ENCODE data around the gene JAGN1. TPM values are rescaled to one million over a fixed set of nuclear protein-coding genes. Genes with fewer than 3 reads are reported as not detected.
"Not testable (repeated sequence)": the region's sequence is repeated elsewhere in the genome, so short reads cannot be mapped to it uniquely, and the experiment has no call there.

Gene JAGN1
- total RNA-seq, 1 experiment from 2014 or later, result 19.7 TPM

DNA sequence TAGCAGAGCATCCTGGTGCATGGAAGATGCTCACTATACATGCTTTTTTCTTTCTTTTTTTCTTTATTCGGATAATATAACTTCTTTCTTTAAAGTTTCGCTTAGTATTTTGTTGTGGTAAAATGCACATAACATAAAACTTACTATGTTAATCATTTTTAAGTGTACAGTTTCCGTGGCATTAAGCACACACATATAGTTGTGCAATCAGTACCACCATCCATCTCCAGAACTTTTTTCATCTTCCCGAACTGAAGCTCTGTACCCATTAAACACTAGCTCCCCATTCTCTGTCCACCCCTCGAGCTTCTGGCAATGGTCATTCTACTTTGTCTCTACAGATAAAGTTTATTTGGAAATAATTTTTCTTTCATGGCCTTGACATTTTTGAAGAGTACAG, 1.0 kb upstream of the JAGN1 start:
- in situ Hi-C loops (cut with HindIII; ENCODE audit: low pct_unique_long_range_greater_than_20kb, low sequenced_read_pairs), result no loop called here
- no peak for DNase-seq (ENCODE audit: low read depth)

DNA sequence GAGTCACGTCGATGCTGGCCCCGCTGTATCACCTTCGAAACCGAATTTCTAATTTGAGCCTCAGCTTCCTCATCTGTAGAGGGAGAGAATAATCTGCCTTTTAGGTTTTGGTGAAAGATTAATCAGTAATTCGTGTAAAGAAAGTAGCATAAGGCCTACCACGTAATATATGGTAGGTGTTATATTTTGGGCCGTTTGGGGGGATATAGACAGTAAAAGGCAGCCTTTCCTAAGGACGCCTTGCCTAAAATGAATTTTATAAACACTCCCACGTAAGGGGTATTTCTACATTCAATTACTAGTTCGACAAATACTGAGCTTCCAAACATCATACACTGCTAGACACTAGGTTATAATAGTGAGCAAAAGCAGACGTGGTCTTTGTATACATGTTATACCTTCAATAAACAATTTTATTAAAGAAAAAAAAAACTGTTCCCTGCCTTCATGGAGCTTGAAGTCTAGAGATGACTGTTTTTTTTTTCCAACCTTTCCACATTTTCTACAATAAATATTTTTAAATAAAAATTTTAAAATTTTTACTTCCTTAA, 737 bp downstream of the JAGN1 start:
- in situ Hi-C loops (cut with HindIII; ENCODE audit: low pct_unique_long_range_greater_than_20kb, low sequenced_read_pairs), result no loop called here
- DNase-seq (ENCODE audit: low read depth), result no peak

DNA sequence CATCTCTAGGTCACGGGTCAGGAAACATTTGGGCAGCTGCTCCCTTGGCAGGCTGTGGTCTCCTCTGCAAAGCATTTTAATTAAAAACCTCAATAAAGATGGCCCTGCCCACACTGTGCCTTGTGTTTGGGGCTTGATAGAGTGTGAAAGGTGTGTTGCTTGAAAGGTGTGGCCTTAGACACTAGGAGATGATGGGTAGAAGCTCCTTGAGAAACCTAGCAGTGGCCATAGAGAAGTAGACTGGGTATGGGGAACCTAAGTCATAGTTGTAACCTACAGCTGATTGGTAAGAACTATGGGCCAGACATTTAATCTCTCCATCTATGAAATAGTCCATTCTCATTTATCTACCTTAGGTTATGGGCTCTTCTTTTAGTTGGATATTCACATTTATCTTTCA, 3.3 kb downstream of the JAGN1 start:
- no peak for DNase-seq (ENCODE audit: low read depth)
- in situ Hi-C loops (cut with HindIII; ENCODE audit: low pct_unique_long_range_greater_than_20kb, low sequenced_read_pairs), result no loop called here

DNA sequence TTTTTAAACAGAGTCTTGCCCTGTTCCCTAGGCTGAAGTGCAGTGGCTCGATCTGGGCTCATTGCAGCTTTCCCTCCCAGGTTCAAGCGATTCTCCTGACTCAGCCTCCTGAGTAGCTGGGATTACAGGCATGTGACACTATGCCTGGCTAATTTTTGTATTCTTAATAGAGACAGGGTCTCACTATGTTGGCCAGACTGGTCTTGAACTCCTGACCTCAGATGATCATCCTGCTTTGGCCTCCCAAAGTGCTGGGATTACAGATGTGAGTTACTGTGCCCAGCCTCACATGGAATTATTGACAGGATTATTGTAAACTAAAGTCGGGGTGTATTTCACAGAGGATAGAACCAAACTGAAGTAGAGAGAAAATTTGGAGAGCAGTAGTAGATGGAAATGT, 5.3 kb downstream of the JAGN1 start:
- in situ Hi-C loops (cut with HindIII; ENCODE audit: low pct_unique_long_range_greater_than_20kb, low sequenced_read_pairs), result not testable (repeated sequence)

DNA sequence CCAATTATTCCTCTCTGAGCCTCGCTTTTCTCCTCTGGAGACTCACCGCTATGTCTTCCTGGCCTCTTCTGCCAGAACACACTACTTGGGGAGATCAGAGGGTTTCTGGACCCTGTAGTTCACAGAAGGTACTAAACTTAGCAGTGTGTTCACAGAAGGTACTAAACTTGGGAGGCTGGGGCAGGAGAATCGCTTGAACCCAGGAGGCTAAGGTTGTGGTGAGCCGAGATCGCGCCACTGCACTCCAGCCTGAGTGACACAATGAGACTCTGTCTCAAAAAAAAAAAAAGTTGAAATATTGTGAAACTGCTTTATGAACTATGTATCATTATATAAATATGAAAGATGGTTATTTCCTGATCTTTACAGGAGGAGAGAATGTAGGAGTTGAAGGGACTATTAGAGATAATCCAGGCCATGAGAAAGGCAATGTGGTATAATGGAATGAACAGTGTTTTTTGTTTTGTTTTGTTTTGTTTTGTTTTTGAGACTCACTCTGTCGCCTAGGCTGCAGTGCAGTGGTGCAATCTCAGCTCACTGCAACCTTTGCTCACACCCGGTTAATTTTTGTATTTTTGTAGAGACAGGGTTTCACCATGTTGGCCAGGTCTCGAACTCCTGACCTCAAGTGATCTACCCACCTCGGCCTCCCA, 6.5 kb downstream of the JAGN1 start:
- in situ Hi-C loops (cut with HindIII; ENCODE audit: low pct_unique_long_range_greater_than_20kb, low sequenced_read_pairs), result not testable (repeated sequence)
- peak; percentile 39 for DNase-seq (ENCODE audit: low read depth)

More for the DNA sequence above, 5.3 kb downstream of the JAGN1 start:
- DNase-seq (ENCODE audit: low read depth), result not testable (repeated sequence)

DNA sequence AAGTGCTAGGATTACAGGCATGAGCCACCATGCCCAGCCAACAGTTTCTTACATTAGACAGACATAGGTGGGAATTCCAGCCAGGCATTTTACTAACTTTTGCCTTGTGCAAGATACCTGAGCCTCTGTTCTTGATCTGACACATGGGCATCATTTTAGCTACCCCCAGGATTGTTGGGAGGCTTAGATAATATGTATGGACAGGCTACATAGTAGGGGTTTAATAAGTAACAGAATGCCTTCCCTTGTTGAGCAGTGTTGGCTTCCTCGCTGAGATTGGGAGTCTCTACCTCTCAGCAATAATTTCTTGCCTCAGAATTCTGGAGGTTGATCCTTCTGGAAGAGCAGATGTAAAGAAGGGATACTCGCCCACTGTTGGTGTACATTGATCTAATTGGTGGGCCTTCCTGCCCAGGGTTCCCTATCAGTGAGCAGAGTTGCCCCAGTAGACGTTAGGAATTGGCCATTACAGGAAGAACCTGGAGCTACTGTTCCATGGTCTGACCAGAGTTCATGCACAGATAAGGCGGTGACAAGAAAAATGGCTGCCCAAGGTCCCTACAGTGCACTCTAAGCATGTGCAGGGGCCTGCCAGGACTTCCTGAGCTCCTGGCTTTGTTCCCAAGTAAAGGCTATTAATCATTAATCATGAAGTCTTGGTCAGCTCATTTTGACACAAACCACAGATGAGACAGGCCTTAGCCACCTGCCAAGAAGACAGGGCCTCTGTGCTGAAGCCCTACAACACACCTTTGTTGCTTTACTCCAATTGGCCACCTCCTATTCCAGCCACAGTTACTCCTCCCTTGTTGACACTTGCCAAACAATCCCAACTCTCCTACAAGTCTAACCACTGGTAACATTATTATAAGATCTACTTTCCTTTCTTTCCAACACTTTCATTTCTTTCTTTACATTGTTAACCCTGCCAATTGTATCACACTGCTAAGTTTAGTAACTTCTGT, 7.3 kb downstream of the JAGN1 start:
- in situ Hi-C loops (cut with HindIII; ENCODE audit: low pct_unique_long_range_greater_than_20kb, low sequenced_read_pairs), result no loop called here
- peak; percentile 87 for DNase-seq (ENCODE audit: low read depth)

DNA sequence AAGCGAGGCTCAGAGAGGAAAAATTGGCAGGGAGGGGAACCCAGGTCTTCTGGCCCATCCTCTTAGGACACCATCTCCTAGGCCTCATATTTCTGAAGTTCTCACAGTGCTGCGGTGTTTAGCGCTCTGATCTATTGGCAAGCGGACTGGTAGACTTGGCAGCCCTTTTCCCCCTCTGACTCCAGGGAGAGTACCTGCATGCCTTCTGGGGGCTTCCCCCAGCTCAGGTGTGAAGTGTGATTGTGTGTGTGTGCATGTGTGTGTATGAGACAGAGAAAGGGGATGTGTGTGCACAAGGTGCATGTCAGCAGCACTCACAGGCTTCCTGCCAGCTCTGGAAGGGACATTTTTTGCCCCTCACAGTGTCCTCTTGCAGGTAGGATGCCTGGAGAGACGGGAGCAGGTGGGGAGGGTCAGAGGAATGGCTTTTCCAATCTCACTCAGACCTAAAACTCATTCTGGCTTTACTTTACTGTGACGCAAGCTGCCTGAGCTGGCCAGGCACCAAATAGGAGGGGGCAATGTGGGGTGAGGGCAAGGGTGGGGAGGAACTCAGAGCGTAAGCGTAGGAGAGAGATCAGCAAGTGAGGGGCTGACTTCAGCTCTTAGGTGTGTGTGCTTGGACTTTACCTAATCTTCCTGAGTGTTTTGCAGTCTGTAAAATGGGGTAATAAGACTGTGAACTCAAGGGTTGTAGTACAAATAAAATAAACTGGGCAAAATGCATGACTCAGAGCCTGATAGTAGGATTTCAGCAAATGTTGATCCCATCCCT, 8.2 kb downstream of the JAGN1 start:
- DNase-seq (ENCODE audit: low read depth), result no peak
- in situ Hi-C loops (cut with HindIII; ENCODE audit: low pct_unique_long_range_greater_than_20kb, low sequenced_read_pairs), result no loop called here

DNA sequence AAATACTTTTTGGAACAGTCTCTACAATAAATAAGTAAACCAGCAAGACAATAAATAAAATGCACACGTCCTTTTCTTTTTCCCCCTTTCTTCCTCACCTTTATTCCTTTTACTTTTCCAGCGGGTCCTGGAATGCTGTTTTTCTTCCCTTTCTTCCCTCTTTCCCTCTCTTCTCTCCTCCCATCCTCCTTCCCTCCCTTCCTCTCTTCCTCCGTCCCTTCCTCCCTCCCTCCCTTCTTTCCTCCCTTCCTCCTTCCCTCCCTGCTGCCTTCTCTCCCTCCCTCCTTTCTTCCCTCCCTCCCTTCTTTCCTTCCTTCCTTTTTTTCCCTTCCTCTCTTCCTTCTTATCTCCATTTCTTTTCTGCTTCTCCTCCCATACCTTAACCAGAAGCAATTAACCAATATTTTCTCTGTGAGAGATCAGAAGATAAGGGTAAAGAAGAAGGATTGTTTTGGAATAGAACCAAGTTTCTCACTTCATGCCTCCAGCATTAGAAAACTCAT, 8.9 kb downstream of the JAGN1 start:
- in situ Hi-C loops (cut with HindIII; ENCODE audit: low pct_unique_long_range_greater_than_20kb, low sequenced_read_pairs), result no loop called here
- peak; percentile 21 for DNase-seq (ENCODE audit: low read depth)

DNA sequence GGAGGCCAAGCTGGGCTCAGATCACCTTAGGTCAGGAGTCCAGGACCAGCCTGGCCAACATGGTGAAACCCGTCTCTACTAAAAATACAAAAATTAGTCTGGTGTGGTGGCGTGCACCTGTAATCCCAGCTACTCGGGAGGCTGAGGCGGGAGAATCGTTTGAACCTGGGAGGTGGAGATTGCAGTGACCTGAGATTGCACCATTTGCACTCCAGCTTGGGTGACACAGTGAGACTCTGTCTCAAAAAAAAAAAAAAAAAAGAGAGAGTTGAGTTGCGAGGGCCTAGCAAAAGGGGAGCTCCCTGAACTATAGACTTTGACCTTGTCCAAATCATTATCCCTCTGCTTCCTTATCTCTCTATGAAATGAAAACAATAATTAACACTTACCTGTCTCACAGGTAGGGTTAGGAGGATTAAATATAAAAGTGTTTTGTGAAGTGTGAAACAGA, 10.6 kb downstream of the JAGN1 start:
- DNase-seq (ENCODE audit: low read depth); in situ Hi-C loops (cut with HindIII; ENCODE audit: low pct_unique_long_range_greater_than_20kb, low sequenced_read_pairs): not testable (repeated sequence)

DNA sequence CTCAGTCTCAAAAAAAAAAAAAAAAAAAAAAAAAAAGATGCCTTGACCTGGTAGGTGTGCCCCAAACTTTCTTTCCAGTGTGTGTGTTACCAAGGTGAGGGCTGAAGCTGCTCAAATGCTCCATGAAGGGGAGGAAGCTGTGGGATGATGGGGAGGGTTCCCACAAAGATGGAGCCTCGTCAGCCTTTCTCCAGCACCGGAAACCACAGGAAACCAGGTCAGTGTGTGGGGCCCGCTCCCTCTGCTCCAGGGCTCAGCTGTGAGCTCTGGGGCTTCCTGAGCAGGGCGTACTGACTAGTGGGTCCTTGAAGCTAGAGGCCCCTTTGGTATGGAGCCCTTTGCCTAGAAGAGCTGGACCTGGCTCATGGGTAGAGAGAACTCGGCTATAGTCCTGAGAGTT, 11.6 kb downstream of the JAGN1 start:
- in situ Hi-C loops (cut with HindIII; ENCODE audit: low pct_unique_long_range_greater_than_20kb, low sequenced_read_pairs), result no loop called here
- DNase-seq (ENCODE audit: low read depth), result no peak

DNA sequence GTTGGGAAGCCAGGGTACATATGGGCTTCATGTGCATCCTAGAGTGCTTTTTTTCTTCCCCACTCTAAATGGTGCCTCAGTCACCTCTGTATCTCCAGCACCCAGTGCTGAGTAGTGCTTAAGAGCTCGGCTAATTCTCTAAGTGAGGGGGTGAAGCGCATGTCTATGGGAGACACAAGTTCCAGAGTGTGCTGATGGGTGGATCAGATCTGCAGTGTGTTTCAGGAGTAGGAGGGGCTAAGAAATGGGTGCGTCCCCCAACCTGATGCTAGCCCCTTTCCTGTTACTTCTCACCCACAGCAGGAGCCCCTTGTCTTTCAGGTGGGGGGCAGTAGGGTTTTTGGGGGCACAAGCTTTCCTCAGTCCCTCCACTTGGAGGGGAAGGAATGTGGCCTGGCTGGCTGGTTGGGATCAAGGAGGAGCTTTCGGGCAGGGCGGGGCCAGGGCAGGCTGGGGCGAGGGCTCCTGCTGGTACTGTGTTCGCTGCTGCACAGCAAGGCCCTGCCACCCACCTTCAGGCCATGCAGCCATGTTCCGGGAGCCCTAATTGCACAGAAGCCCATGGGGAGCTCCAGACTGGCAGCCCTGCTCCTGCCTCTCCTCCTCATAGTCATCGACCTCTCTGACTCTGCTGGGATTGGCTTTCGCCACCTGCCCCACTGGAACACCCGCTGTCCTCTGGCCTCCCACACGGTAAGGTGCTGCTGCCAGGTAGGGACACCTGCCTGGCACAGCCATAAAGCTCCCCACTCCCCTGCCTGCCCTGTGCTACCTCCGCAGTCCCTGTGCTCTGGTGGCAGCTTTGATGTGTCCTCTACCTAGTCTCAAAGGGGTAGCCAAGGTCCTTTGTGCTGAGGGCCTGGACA, 12.2 kb downstream of the JAGN1 start, which contains the start of gene IL17RE:
Gene IL17RE (plus strand): TSS at position 477 of the 866 bp plus-strand sequence. CDS start 85 bp downstream, at position 562.
- in situ Hi-C loops (cut with HindIII; ENCODE audit: low pct_unique_long_range_greater_than_20kb, low sequenced_read_pairs), result no loop called here
- DNase-seq (ENCODE audit: low read depth), result no peak

DNA sequence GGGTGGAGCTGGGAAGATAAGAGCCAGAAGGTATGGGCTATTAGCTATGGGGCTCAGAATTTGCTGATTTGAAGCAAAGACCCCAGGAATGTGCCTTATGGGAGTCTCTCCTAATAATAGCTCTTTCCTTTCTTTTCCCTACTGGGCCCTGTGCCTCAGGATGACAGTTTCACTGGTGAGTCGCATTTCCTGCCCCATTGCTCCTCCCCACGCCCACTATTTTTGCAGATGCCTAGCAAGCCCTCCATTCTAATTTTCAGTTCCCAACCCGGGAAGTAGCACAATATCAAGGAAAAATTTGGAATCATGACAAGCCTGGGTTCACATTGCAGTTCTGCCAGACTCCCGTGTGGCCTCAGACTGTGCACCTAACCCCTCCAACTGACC, 12.8 kb downstream of the JAGN1 start:
- DNase-seq (ENCODE audit: low read depth), result no peak
- in situ Hi-C loops (cut with HindIII; ENCODE audit: low pct_unique_long_range_greater_than_20kb, low sequenced_read_pairs), result no loop called here

DNA sequence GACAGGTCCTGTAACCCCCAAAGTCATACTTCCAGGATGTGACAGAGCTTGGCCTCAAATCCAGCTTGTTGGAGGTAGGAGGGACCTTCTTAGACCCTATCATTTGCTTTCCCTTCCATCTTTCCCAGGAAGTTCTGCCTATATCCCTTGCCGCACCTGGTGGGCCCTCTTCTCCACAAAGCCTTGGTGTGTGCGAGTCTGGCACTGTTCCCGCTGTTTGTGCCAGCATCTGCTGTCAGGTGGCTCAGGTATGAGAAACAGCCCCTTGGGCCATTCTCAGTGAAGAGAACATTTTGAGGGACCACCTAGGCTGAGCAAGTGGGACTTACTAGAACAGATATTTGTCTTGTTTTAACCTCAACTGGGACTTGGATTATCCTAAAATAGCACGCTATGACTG, 13.5 kb downstream of the JAGN1 start:
- no peak for DNase-seq (ENCODE audit: low read depth)
- in situ Hi-C loops (cut with HindIII; ENCODE audit: low pct_unique_long_range_greater_than_20kb, low sequenced_read_pairs), result no loop called here

DNA sequence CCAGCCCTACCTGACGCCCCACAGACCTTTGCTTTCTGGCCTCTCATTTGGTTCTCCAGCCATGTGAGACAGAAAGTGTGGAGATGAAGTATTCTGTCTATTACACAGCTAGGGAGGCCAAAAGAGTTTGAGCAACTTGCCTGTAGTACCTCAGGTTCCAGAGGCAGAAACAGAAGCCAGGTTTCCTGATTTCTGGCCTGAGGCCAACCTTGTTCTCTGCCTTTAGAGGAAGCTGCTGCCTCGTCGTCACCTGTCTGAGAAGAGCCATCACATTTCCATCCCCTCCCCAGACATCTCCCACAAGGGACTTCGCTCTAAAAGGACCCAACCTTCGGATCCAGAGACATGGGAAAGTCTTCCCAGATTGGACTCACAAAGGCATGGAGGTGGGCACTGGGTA, 16.1 kb downstream of the JAGN1 start:
- in situ Hi-C loops (cut with HindIII; ENCODE audit: low pct_unique_long_range_greater_than_20kb, low sequenced_read_pairs), result no loop called here
- no peak for DNase-seq (ENCODE audit: low read depth)

DNA sequence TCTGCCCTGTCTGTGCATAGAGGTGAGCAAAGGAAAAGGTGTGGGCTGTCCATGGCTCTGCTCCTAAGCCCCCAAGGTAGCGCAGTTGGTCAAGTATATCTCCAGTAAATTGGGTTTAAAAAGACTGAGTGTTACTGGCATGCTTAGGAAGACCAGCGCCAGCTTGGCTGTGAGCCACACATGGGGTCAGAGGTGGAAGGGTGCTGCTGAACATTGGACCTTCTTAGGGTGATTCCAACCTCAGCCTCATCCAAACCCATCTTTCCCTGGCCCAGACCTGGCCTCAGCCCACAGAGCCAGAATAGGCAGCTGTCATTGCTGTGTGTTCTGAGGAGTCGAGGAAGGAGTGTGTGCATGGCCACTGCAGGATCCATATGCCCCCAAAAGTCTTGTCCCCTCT, 17.9 kb downstream of the JAGN1 start:
- in situ Hi-C loops (cut with HindIII; ENCODE audit: low pct_unique_long_range_greater_than_20kb, low sequenced_read_pairs), result no loop called here
- DNase-seq (ENCODE audit: low read depth), result no peak

DNA sequence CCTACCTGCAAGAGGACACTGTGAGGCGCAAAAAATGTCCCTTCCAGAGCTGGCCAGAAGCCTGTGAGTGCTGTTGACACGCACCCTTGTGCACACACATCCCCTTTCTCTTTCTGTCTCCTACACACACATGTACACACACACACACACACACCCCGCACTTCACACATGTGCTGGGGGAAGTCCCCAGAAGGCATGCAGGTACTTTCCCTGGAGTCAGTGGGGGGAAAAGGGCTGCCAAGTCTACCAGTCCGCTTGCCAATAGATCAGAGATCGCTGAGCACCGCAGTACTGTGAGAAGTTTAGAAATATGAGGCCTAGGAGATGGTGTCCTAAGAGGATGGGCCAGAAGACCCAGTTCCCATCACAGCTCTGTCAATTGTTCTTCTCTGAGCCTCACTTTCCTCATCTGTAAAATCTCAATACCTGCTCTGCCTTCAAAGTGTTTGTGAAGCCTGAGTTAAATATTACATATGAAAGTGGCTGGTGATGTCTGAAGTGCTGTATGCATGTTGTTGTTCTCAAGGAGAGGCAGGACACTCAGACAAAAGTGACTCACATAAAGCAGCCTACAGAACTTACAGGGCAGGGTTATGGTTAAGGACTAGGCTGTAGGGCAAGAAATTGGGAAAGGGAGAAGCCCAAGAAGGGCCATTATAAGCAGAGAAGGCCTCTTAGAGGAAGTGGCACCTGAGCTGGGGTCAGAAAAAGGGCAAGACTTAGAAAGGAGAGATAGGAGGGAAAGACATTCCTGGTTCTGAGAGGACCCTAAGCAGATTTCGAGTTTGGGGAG, 19.0 kb downstream of the JAGN1 start:
- in situ Hi-C loops (cut with HindIII; ENCODE audit: low pct_unique_long_range_greater_than_20kb, low sequenced_read_pairs), result no loop called here
- no peak for DNase-seq (ENCODE audit: low read depth)

DNA sequence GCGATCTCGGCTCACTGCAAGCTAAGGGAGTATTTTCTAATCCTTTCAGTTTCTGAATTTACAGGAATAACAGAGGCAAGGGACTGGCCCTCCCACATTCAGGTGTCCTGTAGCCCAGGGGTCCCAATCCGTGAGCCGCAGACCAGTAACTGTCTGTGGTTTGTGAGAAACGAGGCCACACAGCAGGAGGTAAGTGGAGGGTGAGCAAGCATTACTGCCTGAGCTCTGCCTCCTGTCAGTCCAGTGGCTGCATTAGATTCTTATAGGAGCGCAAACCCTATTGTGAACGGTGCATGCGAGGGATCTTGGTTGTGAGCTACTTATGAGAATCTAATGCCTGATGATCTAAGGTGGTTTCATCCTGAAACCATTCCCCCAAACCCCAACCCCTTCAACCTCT, 21.5 kb downstream of the JAGN1 start:
- in situ Hi-C loops (cut with HindIII; ENCODE audit: low pct_unique_long_range_greater_than_20kb, low sequenced_read_pairs), result no loop called here
- DNase-seq (ENCODE audit: low read depth), result no peak
